Esophagus muscularis mucosa (tissue), 4 donors: Measurements from ENCODE around the gene CALCOCO1. TPM values are rescaled to one million over a fixed set of nuclear protein-coding genes. Genes with fewer than 3 reads are reported as not detected.
"Not testable (repeated sequence)": the region's sequence is repeated elsewhere in the genome, so short reads cannot be mapped to it uniquely, and the experiment has no call there.

Source experiments
- DNase-seq: peaks from one replicate; pipeline ENCODE4 v3.0.0-alpha.2; 2017; ENCODE audit errors: extremely low spot score
- H3K27ac ChIP-seq, 4 donors: fragments of 200-600 bp; sonication (generic); replicated peaks in 1 of 4; 1 replicate in 3 of 4; 2 replicates in 1 of 4; pipeline ENCODE4 v1.5.1; 2016 to 2019; ENCODE audit warnings: mild to moderate bottlenecking in 1 of 4
- H3K27me3 ChIP-seq, 4 donors: fragments of 200-600 bp; sonication (generic); one replicate each; pipeline versions ENCODE4 v1.5.1 to v1.6.0; 2016 to 2019
- H3K36me3 ChIP-seq, 4 donors: fragments of 200-600 bp; sonication (generic); one replicate each; pipeline ENCODE4 v1.5.1; 2016 to 2019
- H3K4me1 ChIP-seq, 4 donors: fragments of 200-600 bp; sonication (generic); one replicate each; pipeline ENCODE4 v1.5.1; 2016 to 2019
- H3K4me3 ChIP-seq, 4 donors: fragments of 200-600 bp; sonication (generic); 1 replicate in 2 of 4; 2 replicates in 2 of 4; pipeline ENCODE4 v1.5.1; 2016 to 2019; ENCODE audit warnings: mild to moderate bottlenecking in 4 of 4, moderate library complexity in 1 of 4
- H3K9me3 ChIP-seq, 4 donors: fragments of 200-600 bp; sonication (generic); 1 replicate in 3 of 4; 2 replicates in 1 of 4; pipeline ENCODE4 v1.5.1; 2016 to 2019
- CTCF ChIP-seq, 3 experiments: fragments of 200-600 bp in 2 of 3; fragments of 450-650 bp in 1 of 3; sonication (generic) in 2 of 3; IDR thresholded peaks; one replicate each; pipeline ENCODE4 v1.5.1; 2017 to 2019; ENCODE audit warnings: antibody characterized with exemption in 3 of 3, mild to moderate bottlenecking in 2 of 3, moderate library complexity in 1 of 3
- EP300 ChIP-seq: sonication (generic); formaldehyde crosslinking; IDR thresholded peaks from one replicate; pipeline ENCODE4 v1.6.1; 2017; ENCODE audit warnings: antibody characterized with exemption
- POLR2A ChIP-seq: fragments of 450-650 bp; IDR thresholded peaks from one replicate; pipeline ENCODE4 v1.6.1; 2017; ENCODE audit warnings: antibody characterized with exemption, moderate library complexity, mild to moderate bottlenecking, low read depth
- POLR2AphosphoS5 ChIP-seq, 2 donors: sonication (generic); formaldehyde crosslinking; IDR thresholded peaks; one replicate each; pipeline ENCODE4 v1.6.1; 2017; ENCODE audit warnings: antibody characterized with exemption in 2 of 2
- WGBS: methylation state at CpG from one replicate; pipeline ENCODE4 v1.1.5; 2018; 5-methylcytosine and 5-hydroxymethylcytosine counted together
- intact Hi-C: fragments of 100-400 bp; cut with DNase I; formaldehyde crosslinking; loops from one replicate; pipeline ENCODE4 v1.15.1; 2023
- total RNA-seq, 4 donors: library from RNA; depleted of rRNA; stranded (reverse); fragments of >200 nt; gene quantifications; one replicate each; pipeline versions ENCODE4 v1.1.0 to v1.2.1, GENCODE V29; 2016

CALCOCO1 gene
- total RNA-seq, 4 donors from 2014 or later, result 252 to 487 (median 347) TPM

DNA sequence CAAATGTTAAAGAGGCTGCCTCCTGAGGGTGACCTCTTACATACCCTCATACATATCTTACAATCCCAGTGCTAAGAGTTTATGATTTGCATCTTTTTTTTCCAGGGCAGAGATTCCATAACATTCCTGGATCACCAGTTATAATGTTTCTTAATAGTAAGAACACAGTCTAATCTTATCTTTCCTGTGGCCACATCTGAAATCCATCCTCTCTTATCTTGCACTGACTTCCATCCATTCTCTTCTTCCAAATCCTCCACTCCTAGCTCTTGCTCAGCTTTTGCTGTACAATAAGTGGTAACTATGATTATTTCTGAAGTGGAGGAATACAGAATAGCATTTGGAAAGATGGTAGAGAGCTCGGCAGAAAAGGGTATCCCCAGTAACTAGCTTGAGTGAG, 6.3 kb downstream of the CALCOCO1 start:
- H3K9me3 ChIP-seq, result no peaks in the 10 kb centered on the region

DNA sequence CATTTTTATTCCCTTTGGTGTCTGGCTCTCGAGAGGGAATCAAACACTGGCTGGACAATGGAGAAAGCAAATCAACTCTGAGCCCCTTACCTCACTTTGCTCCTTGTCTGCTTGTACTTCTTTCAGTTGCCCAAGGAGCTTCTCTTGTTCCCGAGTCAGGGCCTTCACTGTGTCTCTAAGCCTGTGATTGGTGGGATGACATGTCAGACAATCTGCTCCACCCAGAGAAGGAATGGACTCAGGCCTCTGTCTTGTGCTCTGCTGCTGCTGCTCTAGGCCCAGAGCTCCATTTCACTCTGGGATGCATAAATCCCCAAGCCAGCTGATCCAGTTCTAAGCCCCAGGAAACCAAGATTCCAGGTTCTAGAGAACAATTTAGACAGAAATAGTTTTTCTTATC, 7.6 kb downstream of the CALCOCO1 start:
- H3K27ac ChIP-seq, result no peak overlapping the region
- H3K36me3 ChIP-seq, result peaks cover 77 to 100% (median 98%) of the 10 kb centered on the region in 4 donors
- intact Hi-C loops, result no loop called here
- H3K4me3 ChIP-seq, result no peak overlapping the region
- no peak for DNase-seq
- H3K4me1 ChIP-seq, result peaks cover 0 to under 1% (median 0%) of the 10 kb centered on the region in 4 donors
- H3K27me3 ChIP-seq, result no peaks in the 10 kb centered on the region
- whole genome bisulfite sequencing, result 68% methylated on average over 2 of the region's 2 CpGs
- TF ChIP-seq EP300 (no peak), POLR2A (no peak), POLR2AphosphoS5 (IDR thresholded peaks at IDR 0.05) (no peak)
- no peaks in the 10 kb centered on the region for H3K9me3 ChIP-seq

More for the DNA sequence above, 6.3 kb downstream of the CALCOCO1 start:
- no peaks in the 10 kb centered on the region for H3K27me3 ChIP-seq
- WGBS, result 79% methylated on average over 1 of the region's 1 CpG
- H3K4me3 ChIP-seq, result no peak overlapping the region
- H3K36me3 ChIP-seq, result peaks cover 64 to 95% (median 89%) of the 10 kb centered on the region in 4 donors
- intact Hi-C loops, result no loop called here
- DNase-seq, result no peak
- H3K4me1 ChIP-seq, result peaks cover 8 to 14% (median 10%) of the 10 kb centered on the region in 4 donors
- H3K27ac ChIP-seq, result no peak overlapping the region
- TF ChIP-seq EP300 (no peak), CTCF (IDR thresholded peaks at IDR 0.05) (no peak), POLR2AphosphoS5 (IDR thresholded peaks at IDR 0.05) (no peak), POLR2A (no peak)

DNA sequence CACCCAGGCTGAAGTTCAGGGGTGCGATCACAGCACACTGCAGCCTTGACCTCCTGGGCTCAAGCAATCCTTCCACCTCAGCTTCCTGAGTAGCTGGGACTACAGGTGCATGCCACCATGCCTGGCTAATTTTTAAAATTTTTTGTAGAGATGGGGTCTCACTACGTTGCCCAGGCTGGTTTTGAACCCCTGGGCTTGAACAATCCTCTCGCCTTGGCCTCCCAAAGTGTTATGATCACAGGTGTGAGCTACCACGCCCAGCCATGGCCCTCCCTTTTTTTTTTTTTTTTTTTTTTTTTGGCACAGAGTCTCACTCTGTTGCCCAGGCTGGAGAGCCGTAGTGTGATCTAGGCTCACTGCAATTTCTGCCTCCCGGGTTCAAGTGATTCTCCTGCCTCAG, 8.7 kb downstream of the CALCOCO1 start:
- H3K27ac ChIP-seq, H3K4me1 ChIP-seq, H3K4me3 ChIP-seq, H3K27me3 ChIP-seq, H3K9me3 ChIP-seq, DNase-seq, intact Hi-C loops: not testable (repeated sequence)
- 91% methylated on average over 6 of the region's 6 CpGs for WGBS
- peaks cover 80 to 100% (median 98%) of the 10 kb centered on the region in 4 donors for H3K36me3 ChIP-seq

GRCh38 chr12:53717319-53717718, 9.9 kb downstream of the CALCOCO1 start:
- TF ChIP-seq EP300, result no peak
- TF ChIP-seq POLR2A, result no peak
- no peak for TF ChIP-seq CTCF (IDR thresholded peaks at IDR 0.05)
- no peak for TF ChIP-seq POLR2AphosphoS5 (IDR thresholded peaks at IDR 0.05)
- Histone ChIP-seq H3K9me3 (no peaks in the 10 kb centered on the region), H3K27me3 (no peaks in the 10 kb centered on the region), H3K4me3 (no peak overlapping the region), H3K36me3 (peaks cover 81 to 100% (median 99%) of the 10 kb centered on the region in 4 donors), H3K27ac (no peak overlapping the region), H3K4me1 (no peaks in the 10 kb centered on the region)
- intact Hi-C loops, result no loop called here
- DNase-seq, result no peak
- WGBS, result 86% methylated on average over 5 of the region's 5 CpGs

DNA sequence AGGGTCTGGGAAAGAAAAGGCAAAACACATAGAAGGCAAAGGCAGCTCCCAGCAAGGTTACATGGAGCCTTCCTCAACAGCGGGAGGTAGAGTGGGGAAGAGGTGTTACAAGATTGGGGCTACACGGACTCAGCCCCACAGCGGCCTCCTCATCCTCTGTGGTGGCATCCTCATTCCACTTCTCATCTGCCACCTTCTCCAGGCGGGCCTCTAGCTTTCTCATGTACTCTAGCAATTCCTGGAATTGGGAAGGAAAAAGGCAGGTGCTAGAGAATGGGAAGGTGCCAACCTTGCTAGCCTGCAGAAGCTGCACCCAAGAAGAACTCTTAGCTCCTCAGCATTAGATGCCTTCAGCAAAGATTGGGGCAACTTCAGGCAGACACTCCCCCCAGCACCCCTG, 13.2 kb downstream of the CALCOCO1 start:
- no peak for DNase-seq
- peaks cover 57 to 84% (median 74%) of the 10 kb centered on the region in 4 donors for H3K36me3 ChIP-seq
- no peak overlapping the region for H3K27ac ChIP-seq
- intact Hi-C loops, result no loop called here
- TF ChIP-seq EP300 (no peak), POLR2A (no peak), CTCF (IDR thresholded peaks at IDR 0.05) (no peak), POLR2AphosphoS5 (IDR thresholded peaks at IDR 0.05) (no peak)
- H3K27me3 ChIP-seq, result no peaks in the 10 kb centered on the region
- WGBS, result 95% methylated on average over 4 of the region's 4 CpGs
- H3K4me1 ChIP-seq, result no peaks in the 10 kb centered on the region
- no peak overlapping the region for H3K4me3 ChIP-seq
- H3K9me3 ChIP-seq, result no peaks in the 10 kb centered on the region

GRCh38 chr12:53713516-53713915, 13.7 kb downstream of the CALCOCO1 start:
- H3K4me3 ChIP-seq, result no peak overlapping the region
- no peaks in the 10 kb centered on the region for H3K9me3 ChIP-seq
- whole genome bisulfite sequencing, result 67% methylated on average over 6 of the region's 9 CpGs
- no peak overlapping the region for H3K27ac ChIP-seq
- no peaks in the 10 kb centered on the region for H3K27me3 ChIP-seq
- H3K4me1 ChIP-seq, result no peaks in the 10 kb centered on the region
- no peak for DNase-seq
- TF ChIP-seq POLR2AphosphoS5 (IDR thresholded peaks at IDR 0.05) (no peak), CTCF (IDR thresholded peaks at IDR 0.05) (no peak), EP300 (no peak), POLR2A (no peak)
- peaks cover 52 to 79% (median 69%) of the 10 kb centered on the region in 4 donors for H3K36me3 ChIP-seq
- intact Hi-C loops, result no loop called here
